HG03139 (cell line): ENCODE data around the gene TFF2.

Experiments
- ATAC-seq: cut with Tn5 transposase; IDR thresholded peaks from one replicate; pipeline ENCODE4 v1.9.1; 2021; ENCODE audit not compliant: unreplicated experiment

The TFF2 gene

DNA sequence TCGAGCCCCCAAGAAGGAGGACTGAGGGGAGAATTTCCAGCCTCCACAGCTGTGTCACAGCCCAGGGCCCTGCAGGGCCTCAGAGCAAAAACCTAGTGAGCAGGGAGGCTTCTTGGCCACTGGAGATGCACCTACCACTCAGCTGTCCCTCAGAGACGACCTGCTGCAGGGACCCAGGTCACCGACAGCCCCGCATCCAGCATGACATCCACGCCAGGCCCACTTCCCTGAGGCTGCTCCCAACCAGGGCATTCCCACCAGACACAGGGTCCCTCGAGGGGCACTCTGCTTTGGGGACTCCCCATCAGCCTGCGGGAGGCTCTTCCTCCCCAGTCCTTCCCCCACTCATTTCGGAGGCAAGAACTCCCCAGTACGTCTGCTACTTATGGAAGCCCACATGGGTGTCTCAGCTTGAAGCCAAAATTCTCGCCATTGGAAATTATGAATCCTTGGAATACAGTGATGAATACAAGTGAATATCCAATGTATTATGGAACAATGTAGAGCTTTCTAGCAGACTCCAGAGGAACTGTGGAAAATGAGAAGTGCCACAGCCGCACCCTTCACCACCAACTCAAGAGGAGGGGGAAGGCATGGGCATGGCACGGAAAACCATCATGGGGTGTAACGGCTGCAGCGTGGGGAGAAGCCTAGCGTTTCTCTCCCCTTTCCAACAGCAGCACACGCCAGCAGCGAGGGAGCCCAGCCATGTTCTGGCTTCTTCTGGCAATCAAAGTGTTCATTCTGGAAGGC lies 42.5 kb downstream of the TFF2 start:
- ATAC-seq, result no peak

DNA sequence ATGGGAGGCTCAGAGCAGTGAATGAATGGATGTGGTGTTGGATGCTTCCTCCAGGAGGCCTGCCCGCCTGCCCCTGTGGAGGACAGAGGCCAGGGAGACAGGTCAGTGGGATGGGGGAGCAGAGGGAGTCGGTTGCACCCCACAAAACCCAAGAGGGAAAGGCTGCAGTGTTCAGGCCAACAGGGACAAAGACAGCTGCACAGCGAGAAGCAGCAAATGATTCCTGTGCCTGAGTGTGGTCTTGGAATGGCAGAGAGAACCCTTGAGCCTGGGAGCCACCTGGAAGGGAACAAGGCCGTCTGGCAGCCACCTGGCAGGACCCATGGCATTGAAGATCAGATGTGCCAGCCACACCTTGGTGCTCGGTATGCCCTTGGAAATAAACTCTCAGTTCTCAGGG lies 43.7 kb downstream of the TFF2 start:
- no peak for ATAC-seq

DNA sequence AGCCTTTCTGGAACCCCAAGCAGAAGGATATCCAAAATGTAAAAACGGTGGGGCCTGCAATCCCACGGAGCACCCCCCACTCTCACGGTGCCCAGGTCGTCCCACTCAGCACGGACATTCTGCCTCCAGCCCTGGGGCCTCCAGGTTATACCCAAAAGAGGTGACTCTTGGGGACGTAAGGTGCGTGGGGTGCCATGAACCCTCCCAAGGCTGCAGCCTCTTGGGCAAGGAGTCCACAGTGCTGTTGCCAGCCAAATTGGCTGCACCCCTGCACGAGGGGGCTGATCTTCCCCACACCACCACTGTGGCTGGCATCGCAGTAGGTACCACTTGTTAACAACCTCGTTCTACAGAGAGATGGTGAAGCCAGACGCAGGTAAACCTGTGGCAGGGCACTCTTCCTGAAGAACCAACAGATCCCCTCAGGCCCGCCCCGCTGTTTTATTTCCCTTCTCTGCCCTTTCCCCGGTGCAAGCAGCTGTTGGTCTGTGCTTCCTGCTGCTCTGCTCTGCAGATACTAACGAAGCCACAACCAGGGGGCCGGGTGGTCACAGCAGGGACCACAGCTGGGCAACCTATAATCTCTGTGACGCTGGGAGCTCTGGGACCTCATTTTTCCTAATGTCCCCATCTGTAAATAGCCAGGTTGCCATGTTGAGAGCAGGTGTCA lies 44.3 kb downstream of the TFF2 start:
- no peak for ATAC-seq

DNA sequence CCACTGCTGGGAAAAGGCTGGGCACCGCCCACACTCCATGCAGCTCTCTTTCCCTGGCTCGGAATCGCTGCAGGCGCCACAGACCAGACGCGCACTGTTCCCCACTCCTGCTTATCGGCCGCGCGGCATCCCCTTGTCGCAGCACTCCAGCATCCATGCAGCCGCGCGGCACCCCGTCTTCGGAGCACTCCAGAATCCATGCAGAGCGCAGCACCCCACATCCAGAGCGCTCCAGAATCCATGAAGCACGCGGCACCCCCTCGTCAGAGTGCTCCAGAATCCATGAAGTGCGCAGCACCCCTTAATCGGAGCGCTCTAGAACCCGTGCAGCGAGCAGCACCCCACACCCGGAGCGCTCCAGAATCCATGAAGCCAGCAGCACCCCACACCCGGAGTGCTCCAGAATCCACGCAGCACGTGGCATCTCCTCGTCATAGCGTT lies 45.1 kb downstream of the TFF2 start:
- no peak for ATAC-seq

DNA sequence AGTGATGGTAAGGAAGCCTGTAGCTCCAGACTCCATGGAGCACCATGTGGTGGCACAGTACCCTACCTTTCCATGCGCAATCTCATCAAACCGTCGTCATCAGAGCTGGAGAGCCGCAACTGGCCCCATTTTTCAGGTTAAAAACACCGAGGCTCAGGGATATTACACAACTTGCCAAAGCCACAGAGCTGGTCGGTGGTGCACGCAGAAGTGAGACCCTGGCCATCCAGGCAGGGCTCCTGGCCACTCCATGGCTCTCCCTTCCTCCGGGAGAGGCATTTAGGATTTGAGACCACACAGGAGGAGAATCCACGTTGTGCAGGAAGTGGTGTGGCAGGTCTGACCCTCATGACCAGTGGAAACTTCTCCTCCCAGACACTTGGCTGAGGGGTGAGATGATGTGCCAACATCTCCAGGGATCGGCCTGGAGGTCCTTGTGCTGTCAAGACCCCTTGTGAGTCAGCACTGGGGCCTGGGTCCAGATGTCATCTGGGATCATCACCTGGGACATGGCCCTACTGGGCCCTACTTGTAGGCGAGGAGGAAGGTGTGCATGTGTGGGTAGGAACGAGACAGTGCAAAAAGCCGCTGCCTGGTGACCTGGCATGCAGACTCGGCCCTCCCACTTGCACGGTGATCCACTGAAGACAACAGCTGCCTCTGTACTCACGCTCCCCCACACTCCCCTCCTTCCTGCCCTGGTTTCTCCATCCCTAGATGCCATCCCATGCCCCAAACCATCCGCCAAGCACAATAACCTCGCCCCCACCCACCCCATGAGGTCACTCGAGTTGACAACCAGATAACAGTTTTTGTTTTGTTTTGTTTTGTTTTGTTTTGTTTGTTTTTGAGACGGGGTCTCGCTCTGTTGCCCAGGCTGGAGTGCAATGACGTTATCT lies 46.0 kb downstream of the TFF2 start:
- ATAC-seq, result no peak

DNA sequence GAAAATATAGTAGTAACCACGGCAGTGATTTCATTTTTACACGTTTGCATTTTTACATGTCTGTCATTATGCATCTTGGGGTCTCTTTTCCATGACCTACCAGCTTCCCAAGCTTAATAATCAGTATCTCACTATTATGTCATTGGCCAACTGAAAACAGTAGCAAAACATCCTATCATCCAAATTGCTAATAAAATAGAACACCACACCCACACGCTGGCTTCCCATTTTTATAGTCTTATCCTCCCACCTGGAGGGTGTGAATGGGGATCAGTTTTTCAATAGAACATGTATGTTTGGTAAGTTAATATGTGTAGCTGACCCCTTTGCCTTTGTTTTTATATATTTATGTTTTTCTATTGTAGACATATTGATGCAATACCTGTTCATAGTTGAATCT lies 47.4 kb downstream of the TFF2 start:
- no peak for ATAC-seq

DNA sequence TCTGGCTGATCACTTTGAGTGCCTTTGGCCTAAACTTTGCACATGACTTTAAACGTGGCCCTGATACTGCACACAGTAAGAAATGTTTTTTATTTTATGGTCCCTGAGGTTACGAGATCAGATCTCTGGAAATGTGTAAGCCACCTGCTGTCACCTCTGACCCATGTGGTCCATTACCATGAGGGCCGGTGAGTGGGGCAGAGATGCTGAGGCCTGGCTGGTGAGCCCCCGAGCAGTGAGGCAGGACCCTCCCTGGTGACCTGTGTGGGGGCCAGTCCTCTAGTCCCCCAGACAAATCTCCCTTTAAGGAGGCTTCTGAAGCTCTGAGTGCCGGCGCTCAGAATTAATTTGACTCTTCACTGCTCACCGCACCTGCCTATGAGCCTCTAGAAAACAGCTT lies 48.0 kb downstream of the TFF2 start:
- ATAC-seq, result no peak

DNA sequence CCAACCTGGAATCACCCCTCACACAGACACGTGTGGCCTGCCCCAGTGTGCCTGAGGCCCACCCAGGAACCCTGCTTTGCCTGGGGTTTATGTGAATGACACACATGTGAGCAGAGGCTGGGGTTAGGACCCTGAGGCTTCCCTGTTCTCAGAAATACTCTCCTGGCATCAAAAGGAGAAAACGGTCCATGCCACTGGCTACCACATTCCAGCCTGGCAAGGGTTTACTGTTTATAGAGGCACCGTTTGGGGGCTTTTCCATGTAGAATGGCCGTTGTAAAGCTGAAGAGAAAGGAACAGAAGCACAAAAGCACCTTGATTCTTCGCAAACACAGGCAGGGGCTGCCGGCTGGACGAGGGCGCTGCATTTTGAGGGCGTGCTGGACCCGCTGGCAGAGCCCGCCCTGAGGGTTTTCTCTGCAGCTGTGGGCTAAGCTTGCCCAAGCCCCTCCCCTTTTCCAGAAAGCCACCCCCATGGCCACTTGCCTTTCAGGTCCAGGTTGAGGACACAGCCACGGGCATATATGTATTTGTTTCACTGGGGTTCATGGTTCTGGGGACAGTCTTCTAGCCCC lies 48.6 kb downstream of the TFF2 start:
- no peak for ATAC-seq

DNA sequence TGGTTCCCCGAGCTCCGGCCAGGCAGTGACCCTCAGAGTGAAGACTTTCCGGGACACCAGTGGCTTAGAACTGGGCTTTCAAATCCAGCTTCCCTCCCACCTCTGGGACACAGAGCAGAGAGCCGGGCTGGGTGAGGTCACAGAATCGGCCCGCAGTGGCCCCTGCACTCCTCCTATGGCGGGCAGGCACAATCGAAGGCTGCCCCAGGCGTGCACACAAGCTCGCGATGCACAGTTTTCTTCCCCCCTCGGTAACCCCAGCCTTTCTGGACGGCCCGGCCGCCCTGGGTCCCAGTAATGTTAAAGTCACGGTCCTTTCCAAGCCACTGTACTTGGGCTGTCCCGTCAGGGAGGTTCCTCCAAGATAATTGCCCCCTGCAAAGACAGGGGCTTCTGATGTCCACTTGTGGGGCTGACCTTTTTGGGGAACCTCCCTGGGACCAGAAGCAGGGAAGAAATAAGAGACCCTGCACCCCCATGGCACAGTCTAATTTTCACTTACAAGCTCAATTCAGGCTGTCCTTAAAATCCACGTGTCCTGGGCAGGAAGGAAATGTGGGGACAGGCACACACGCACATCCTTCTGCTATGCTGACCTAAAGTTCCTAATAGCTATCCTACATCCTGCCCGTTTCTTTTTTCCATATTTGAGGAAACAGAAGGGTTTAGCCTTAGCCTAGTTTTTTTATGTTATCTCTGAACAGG lies 49.3 kb downstream of the TFF2 start:
- no peak for ATAC-seq

DNA sequence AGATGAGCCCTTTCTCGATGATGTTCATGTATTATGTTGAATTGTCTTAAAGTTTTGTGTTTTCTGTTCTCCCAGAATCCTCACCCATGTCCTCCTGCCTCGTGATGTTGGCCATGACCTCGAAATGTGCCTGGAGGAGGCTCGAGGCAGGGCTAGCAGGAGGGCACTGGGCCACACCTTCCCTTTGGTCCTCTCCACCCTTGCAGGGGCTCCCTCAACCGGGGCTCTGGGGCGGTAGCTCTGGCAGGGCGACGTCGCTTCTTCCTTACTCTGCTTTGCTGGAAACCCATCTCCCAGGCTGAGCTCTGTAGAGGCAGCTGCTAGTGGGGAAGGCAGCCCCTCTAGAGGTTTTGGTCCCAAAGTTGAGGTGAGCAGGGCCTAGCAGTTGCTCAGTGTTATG lies 49.8 kb downstream of the TFF2 start:
- ATAC-seq, result no peak

DNA sequence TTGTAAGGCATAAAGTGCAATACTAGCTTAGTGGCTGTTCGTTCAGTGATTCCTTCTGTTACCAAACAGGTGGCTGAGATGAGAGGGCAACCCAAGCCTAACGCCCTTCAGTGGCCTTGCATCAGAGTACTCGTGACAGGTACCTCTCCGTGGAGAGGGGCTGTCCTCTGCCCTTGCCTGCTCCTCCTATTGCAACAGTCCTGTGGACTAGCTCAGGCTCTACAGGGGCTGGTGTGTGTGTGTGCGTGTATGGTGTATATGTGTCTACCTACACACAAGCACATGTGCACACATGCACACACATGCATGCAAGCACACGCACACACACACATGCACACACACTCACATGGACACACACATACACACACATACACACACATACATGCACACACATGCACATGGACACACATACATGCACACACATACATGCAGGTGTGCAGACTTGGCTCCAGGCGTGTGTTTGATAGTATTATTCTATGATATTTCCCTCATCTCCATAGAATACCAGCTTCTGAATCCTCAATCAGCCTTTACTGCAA lies 50.7 kb downstream of the TFF2 start:
- no peak for ATAC-seq

DNA sequence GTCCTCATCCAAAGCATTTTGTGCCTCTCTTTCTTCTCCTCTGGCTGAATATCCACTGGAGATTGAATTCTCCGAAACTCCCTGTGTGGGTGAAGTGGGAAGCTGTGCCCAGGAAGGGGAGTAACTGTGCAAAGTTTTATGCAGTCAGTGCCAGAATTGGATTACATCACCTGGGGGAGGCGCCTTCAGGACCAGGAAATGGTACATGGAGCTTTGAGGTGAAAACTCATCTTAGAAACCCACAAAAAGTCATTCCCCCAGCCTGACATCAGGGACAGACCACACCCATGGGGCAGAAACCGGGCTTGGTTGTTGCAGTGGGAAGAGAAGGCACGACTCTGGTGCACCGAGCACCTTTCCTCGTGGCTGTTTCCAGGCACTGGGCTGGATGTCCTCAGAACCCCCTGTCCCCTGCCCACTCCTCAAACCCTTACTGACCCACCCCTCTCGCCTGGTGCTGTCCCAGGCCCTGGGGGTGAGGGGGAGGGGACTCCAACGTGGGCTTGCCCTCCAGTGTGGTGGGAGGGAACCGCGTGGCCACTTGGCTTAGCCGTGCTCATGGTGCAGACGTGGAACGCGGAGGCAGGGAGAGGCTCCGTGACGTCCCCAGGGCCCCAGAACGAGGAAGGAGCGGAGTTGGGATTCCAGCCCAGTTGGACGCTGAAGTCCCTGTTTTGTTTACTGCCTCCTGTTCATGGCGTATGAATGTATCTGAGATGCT lies 51.3 kb downstream of the TFF2 start:
- no peak for ATAC-seq

DNA sequence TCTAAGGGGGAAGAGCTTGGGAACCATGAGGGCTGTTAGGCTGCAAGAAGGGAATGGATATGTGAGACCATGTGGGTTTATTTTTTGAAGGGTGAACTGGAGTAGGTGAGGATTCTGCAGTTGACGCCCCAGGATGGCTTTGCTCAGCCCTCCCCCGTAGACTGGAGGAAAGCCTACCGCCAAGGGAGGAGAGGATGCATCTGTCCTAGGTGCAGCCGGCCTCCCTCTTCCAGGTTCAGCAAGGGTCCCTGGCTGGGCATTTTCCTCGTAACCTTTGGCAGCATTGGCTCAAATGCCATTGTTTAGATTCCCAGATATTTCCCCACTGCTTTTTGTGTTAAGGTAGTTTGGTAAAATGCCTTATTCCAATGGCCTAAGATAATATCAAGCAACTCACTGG lies 52.1 kb downstream of the TFF2 start:
- no peak for ATAC-seq

DNA sequence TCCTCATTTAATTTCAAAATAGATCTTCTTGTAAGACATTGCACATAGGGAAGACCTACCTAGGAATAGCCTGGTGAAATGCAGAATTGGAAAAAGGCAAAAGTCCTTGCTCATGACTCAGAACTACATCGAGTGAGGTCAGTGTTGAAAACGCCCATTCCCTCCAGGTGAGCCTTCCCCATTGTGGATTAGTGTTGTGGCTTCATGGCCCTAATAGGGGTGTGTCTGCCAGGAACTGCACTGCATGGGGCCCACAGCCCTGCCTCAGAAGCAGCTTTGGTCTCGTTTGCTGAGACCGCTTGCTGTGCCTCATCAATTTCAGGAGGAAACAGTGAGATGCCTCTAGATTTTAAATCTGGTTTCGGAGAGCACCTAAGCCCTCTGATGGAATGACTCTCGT lies 52.6 kb downstream of the TFF2 start:
- no peak for ATAC-seq

DNA sequence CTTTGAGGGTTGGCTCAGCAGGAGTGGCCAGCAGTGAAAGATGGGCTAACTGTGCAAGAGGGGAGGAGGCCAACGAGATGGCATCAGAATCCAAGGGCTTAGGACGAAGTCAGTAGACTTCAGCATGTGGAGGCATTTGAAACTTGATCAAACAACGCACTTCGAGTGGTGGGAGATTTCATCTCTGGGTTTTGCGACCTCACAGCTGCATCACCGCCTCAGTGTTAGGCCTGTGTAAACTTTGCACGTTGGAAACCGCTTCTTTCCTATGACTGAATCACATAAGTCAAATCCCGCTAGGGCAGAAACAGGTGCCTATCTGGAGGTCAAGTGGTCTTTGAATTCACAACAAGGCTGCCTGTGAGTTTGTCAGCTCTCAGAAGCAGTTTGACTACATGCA lies 53.4 kb downstream of the TFF2 start:
- no peak for ATAC-seq

DNA sequence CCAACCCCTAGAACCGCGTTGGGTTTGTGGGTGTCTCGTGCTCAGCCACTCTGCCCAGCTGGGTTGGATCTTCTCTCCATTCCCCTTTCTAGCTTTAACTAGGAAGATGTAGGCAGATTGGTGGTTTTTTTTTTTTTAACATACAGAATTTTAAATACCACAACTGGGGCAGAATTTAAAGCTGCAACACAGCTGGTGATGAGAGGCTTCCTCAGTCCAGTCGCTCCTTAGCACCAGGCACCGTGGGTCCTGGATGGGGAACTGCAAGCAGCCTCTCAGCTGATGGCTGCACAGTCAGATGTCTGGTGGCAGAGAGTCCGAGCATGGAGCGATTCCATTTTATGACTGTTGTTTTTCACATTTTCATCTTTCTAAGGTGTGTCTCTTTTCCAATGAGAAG lies 54.3 kb downstream of the TFF2 start:
- no peak for ATAC-seq
